Astrocyte (in vitro differentiated cells and primary cell): Measurements from ENCODE around the gene ANKH.

Source experiments
- EZH2 ChIP-seq: IDR thresholded peaks from 2 replicates; pipeline ENCODE4 v1.6.1; 2012; ENCODE audit warnings: mild to moderate bottlenecking, low read length, inconsistent platforms; ENCODE audit not compliant: insufficient read depth
- TF ChIP-seq, protein P1 (sequence below): IDR thresholded peaks from 2 replicates; pipeline ENCODE4 v1.5.1; 2011; ENCODE audit warnings: low read depth, mild to moderate bottlenecking, inconsistent platforms, low read length, moderate library complexity; ENCODE audit not compliant: insufficient read depth

DNA sequence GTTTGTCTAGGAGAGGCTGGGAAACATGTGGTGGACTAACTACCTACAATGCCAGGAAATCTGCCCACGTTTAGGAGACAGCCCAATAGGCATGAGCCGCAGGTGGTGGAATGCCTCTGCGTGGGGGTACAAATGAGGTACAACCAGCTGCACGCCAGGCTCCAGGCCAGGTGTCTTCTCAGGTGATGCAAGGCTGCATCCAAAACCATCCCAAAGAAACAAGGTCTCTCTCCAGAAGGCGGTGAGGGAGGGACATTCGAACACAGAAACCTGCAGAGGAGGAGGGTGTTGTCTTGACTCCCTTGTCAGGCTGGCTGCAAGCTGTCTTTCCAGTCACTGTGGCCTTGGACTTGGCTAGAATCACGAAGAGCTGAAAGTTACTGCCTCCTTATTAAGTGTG lies 11.6 kb downstream of the ANKH start:
- TF ChIP-seq, protein P1, sequence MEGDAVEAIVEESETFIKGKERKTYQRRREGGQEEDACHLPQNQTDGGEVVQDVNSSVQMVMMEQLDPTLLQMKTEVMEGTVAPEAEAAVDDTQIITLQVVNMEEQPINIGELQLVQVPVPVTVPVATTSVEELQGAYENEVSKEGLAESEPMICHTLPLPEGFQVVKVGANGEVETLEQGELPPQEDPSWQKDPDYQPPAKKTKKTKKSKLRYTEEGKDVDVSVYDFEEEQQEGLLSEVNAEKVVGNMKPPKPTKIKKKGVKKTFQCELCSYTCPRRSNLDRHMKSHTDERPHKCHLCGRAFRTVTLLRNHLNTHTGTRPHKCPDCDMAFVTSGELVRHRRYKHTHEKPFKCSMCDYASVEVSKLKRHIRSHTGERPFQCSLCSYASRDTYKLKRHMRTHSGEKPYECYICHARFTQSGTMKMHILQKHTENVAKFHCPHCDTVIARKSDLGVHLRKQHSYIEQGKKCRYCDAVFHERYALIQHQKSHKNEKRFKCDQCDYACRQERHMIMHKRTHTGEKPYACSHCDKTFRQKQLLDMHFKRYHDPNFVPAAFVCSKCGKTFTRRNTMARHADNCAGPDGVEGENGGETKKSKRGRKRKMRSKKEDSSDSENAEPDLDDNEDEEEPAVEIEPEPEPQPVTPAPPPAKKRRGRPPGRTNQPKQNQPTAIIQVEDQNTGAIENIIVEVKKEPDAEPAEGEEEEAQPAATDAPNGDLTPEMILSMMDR = no peak
- no peak for TF ChIP-seq EZH2
